IMR-90 (cell line): ENCODE measurements around the gene CECR2. TPM values are rescaled to one million over a fixed set of nuclear protein-coding genes. Genes with fewer than 3 reads are reported as not detected.

ENCODE experiments used
- ATAC-seq: fragments of 200-7000 bp; cut with Tn5 transposase; 2 replicates; pipeline ENCODE4 v1.9.1; 2020; ENCODE audit warnings: low read depth, mild to moderate bottlenecking, moderate library complexity
- BruUV-seq: library from RNA; stranded (reverse); fragments of 400-500 nt; replicated peaks from 2 replicates; lab custom pipeline; 2021; lab: Mats Ljungman, UMichigan
- CTCF ChIA-PET: fragments of 300-600 bp; formaldehyde crosslinking; extraction: SDS; loops from one replicate; lab custom pipeline; 2021; ENCODE audit warnings: antibody characterized with exemption; lab: Yijun Ruan, JAX
- POLR2A ChIA-PET: fragments of 300-600 bp; sonication (Branson Sonifier 250); formaldehyde crosslinking; loops from one replicate; lab custom pipeline; 2022; ENCODE audit warnings: antibody characterized with exemption; ENCODE audit not compliant: unreplicated experiment; lab: Charles Lee
- DNase-seq: peaks from one replicate; pipeline ENCODE4 v3.0.0; 2013
- H2AFZ ChIP-seq: replicated peaks from 2 replicates; pipeline ENCODE3; 2013; ENCODE audit warnings: low read length, mild to moderate bottlenecking; ENCODE audit not compliant: poor library complexity
- H2AK5ac ChIP-seq: 2 replicates; pipeline ENCODE4 v1.6.1; 2013; ENCODE audit warnings: low read depth, low read length, inconsistent platforms
- H2AK9ac ChIP-seq: replicated peaks from 2 replicates; pipeline ENCODE3; 2013; ENCODE audit warnings: mild to moderate bottlenecking, low read depth, low read length, moderate library complexity; ENCODE audit not compliant: poor library complexity
- H2BK120ac ChIP-seq: 2 replicates; pipeline ENCODE4 v1.6.1; 2013; ENCODE audit warnings: low read depth, low read length, inconsistent platforms
- H2BK15ac ChIP-seq: 3 replicates; pipeline ENCODE4 v1.6.1; 2013; ENCODE audit warnings: low read depth, low read length, inconsistent platforms
- H2BK20ac ChIP-seq: 2 replicates; pipeline ENCODE4 v1.6.1; 2013; ENCODE audit warnings: low read depth, mild to moderate bottlenecking, inconsistent platforms, low read length, moderate library complexity
- H2BK5ac ChIP-seq: 2 replicates; pipeline ENCODE4 v1.6.1; 2013; ENCODE audit warnings: mild to moderate bottlenecking, low read depth, low read length, inconsistent platforms; ENCODE audit not compliant: poor library complexity, severe bottlenecking
- H3K14ac ChIP-seq: replicated peaks from 2 replicates; pipeline ENCODE4 v1.6.1; 2013; ENCODE audit warnings: low read depth, low read length, inconsistent platforms
- H3K18ac ChIP-seq: 2 replicates; pipeline ENCODE4 v1.6.1; 2013; ENCODE audit warnings: low read depth, low read length, control low read depth
- H3K23ac ChIP-seq: 2 replicates; pipeline ENCODE4 v1.6.1; 2013; ENCODE audit warnings: low read depth, low read length, inconsistent platforms
- H3K27ac ChIP-seq: 2 replicates; pipeline ENCODE4 v1.5.1; 2013; ENCODE audit warnings: mild to moderate bottlenecking, control low read depth, low read length; ENCODE audit not compliant: insufficient read depth
- H3K27me3 ChIP-seq: 2 replicates; pipeline ENCODE4 v1.6.1; 2013; ENCODE audit warnings: low read length; ENCODE audit not compliant: control insufficient read depth, insufficient read depth
- H3K36me3 ChIP-seq: 2 replicates; pipeline ENCODE4 v1.6.1; 2013; ENCODE audit warnings: low read length, mixed read lengths; ENCODE audit not compliant: control insufficient read depth, insufficient read depth
- H3K4ac ChIP-seq: 2 replicates; pipeline ENCODE4 v1.6.1; 2013; ENCODE audit warnings: low read depth, low read length, inconsistent platforms
- H3K4me1 ChIP-seq: 2 replicates; pipeline ENCODE4 v1.6.1; 2013; ENCODE audit warnings: low read length, mixed read lengths; ENCODE audit not compliant: control insufficient read depth, insufficient read depth
- H3K4me2 ChIP-seq: 2 replicates; pipeline ENCODE4 v1.6.1; 2013; ENCODE audit warnings: low read depth, mild to moderate bottlenecking, control low read depth, low read length, moderate library complexity
- H3K4me3 ChIP-seq: 2 replicates; pipeline ENCODE4 v1.5.1; 2013; ENCODE audit warnings: low read depth, mild to moderate bottlenecking, control low read depth, low read length, moderate library complexity; ENCODE audit not compliant: insufficient read depth
- H3K56ac ChIP-seq: 2 replicates; pipeline ENCODE4 v1.6.1; 2013; ENCODE audit warnings: low read length, inconsistent platforms; ENCODE audit not compliant: insufficient read depth; ENCODE audit errors: extremely low read depth
- H3K79me1 ChIP-seq, 2 experiments: 2 replicates each; pipeline ENCODE4 v1.6.1; 2013; ENCODE audit warnings: low read length in 2 of 2, inconsistent platforms in 1 of 2, low read depth in 1 of 2
- H3K9ac ChIP-seq: 2 replicates; pipeline ENCODE4 v1.6.1; 2013; ENCODE audit warnings: low read depth, low read length, control low read depth
- H3K9me1 ChIP-seq: 2 replicates; pipeline ENCODE4 v1.6.1; 2013; ENCODE audit warnings: low read length, inconsistent platforms; ENCODE audit not compliant: insufficient read depth
- H3K9me3 ChIP-seq: 2 replicates; pipeline ENCODE4 v1.6.1; 2013; ENCODE audit warnings: low read length; ENCODE audit not compliant: control insufficient read depth, insufficient read depth
- H4K20me1 ChIP-seq: 2 replicates; pipeline ENCODE4 v1.6.1; 2013; ENCODE audit warnings: low read length, inconsistent platforms; ENCODE audit not compliant: insufficient read depth
- H4K5ac ChIP-seq: 2 replicates; pipeline ENCODE4 v1.6.1; 2013; ENCODE audit warnings: mild to moderate bottlenecking, low read depth, low read length, control low read depth
- H4K8ac ChIP-seq, 2 experiments: 2 replicates each; pipeline ENCODE4 v1.6.1; 2013; ENCODE audit warnings: low read depth in 2 of 2, low read length in 2 of 2, control low read depth in 1 of 2, inconsistent platforms in 1 of 2
- H4K91ac ChIP-seq: 2 replicates; pipeline ENCODE4 v1.6.1; 2013; ENCODE audit warnings: low read depth, low read length, inconsistent platforms; ENCODE audit not compliant: insufficient read depth
- BHLHE40 ChIP-seq: fragments of 150-350 bp; IDR thresholded peaks from 2 replicates; pipeline ENCODE4 v1.6.1; 2016; ENCODE audit warnings: mild to moderate bottlenecking, low read depth, low read length
- CEBPB ChIP-seq: IDR thresholded peaks from 2 replicates; pipeline ENCODE4 v1.6.1; 2012; ENCODE audit warnings: low read depth, low read length, improper control_type of control experiment
- CHD1 ChIP-seq: IDR thresholded peaks from 2 replicates; pipeline ENCODE4 v1.6.1; 2012; ENCODE audit warnings: low read depth, low read length, improper control_type of control experiment
- CTCF ChIP-seq: conservative IDR thresholded peaks from 2 replicates; pipeline ENCODE4 v1.5.1; 2012; ENCODE audit warnings: mild to moderate bottlenecking, low read depth, low read length, improper control_type of control experiment
- ELK1 ChIP-seq: fragments of 150-350 bp; IDR thresholded peaks from 2 replicates; pipeline ENCODE4 v1.6.1; 2016; ENCODE audit warnings: low read depth, mild to moderate bottlenecking, low read length, moderate library complexity, borderline replicate concordance
- FOS ChIP-seq: fragments of 150-350 bp; IDR thresholded peaks from 2 replicates; pipeline ENCODE4 v1.6.1; 2016; ENCODE audit warnings: low read depth, low read length
- MAFK ChIP-seq: IDR thresholded peaks from 2 replicates; pipeline ENCODE4 v1.6.1; 2012; ENCODE audit warnings: low read depth, low read length, improper control_type of control experiment
- MAZ ChIP-seq: IDR thresholded peaks from 2 replicates; pipeline ENCODE4 v1.6.1; 2012; ENCODE audit warnings: low read depth, mild to moderate bottlenecking, low read length, improper control_type of control experiment, moderate library complexity, borderline replicate concordance
- MXI1 ChIP-seq: IDR thresholded peaks from 2 replicates; pipeline ENCODE4 v1.6.1; 2012; ENCODE audit warnings: low read depth, mild to moderate bottlenecking, low read length, moderate library complexity, borderline replicate concordance
- NFE2L2 ChIP-seq: fragments of 150-350 bp; IDR thresholded peaks from 2 replicates; pipeline ENCODE4 v1.6.1; 2016; ENCODE audit warnings: low read depth, mild to moderate bottlenecking, low read length
- POLR2A ChIP-seq: IDR thresholded peaks from 2 replicates; pipeline ENCODE4 v1.6.1; 2012; ENCODE audit warnings: mild to moderate bottlenecking, low read depth, low read length
- RAD21 ChIP-seq: IDR thresholded peaks from 2 replicates; pipeline ENCODE4 v1.6.1; 2012; ENCODE audit warnings: low read length, improper control_type of control experiment
- RCOR1 ChIP-seq: IDR thresholded peaks from 2 replicates; pipeline ENCODE4 v1.6.1; 2012; ENCODE audit warnings: mild to moderate bottlenecking, low read length, improper control_type of control experiment; ENCODE audit not compliant: insufficient replicate concordance
- RFX5 ChIP-seq: IDR thresholded peaks from 2 replicates; pipeline ENCODE4 v1.8.0; 2012; ENCODE audit warnings: low read depth, mild to moderate bottlenecking, low read length, moderate library complexity
- SMC3 ChIP-seq: fragments of 150-350 bp; IDR thresholded peaks from 2 replicates; pipeline ENCODE4 v1.6.1; 2016; ENCODE audit warnings: low read depth, mild to moderate bottlenecking, antibody characterized with exemption, low read length, moderate library complexity
- USF2 ChIP-seq: fragments of 150-350 bp; IDR thresholded peaks from 2 replicates; pipeline ENCODE4 v1.6.1; 2017; ENCODE audit warnings: mild to moderate bottlenecking, antibody characterized with exemption, low read length, low read depth
- WGBS, 2 experiments: methylation state at CpG; one replicate each; pipeline versions ENCODE4 v1.1.5 to v1.1.7; 2013; ENCODE audit warnings: missing lambda C conversion rate in 2 of 2; ENCODE audit not compliant: insufficient read length in 1 of 2; ENCODE audit errors: extremely low coverage in 2 of 2; 5-methylcytosine and 5-hydroxymethylcytosine counted together
- dilution Hi-C: fragments of 300-500 bp; cut with HindIII; formaldehyde crosslinking; loops from one replicate; pipeline ENCODE4 v1.14.3; 2018; ENCODE audit warnings: low sequenced_read_pairs; ENCODE audit not compliant: unreplicated experiment
- in situ Hi-C: fragments of 300-500 bp; cut with MboI; formaldehyde crosslinking; loops from 3 replicates; pipeline ENCODE4 v1.14.3; 2019; ENCODE audit warnings: low sequenced_read_pairs, inconsistent platforms, mixed read lengths
- intact Hi-C: fragments of 100-400 bp; cut with micrococcal nuclease; formaldehyde crosslinking; loops from 2 replicates; pipeline ENCODE4 v1.10.0; 2022
- polyA plus RNA-seq, 3 experiments: library from polyadenylated mRNA; depleted of rRNA; stranded (reverse); fragments of >200 nt; gene quantifications; 2 replicates each; pipeline ENCODE4 v1.2.3, GENCODE V29; 2012; ENCODE audit warnings: low replicate concordance in 1 of 3
- total RNA-seq: library from RNA; depleted of rRNA; stranded (reverse); fragments of >200 nt; gene quantifications from 2 replicates; pipeline ENCODE4 v1.2.3, GENCODE V29; 2012

CECR2 gene
- total and polyA plus RNA-seq, 2 of the 4 experiments (the other 2 are of a cell fraction), result under 0.01 TPM; not detected in 1

GRCh38 chr22:17387356-17387755 lies 18.1 kb downstream of the CECR2 start:
- Histone ChIP-seq H3K9ac (no peak overlapping the region), H4K5ac (no peak overlapping the region), H3K23ac (no peak overlapping the region), H2AK9ac (no peak overlapping the region), H2BK20ac (no peak overlapping the region), H3K27me3 (no peaks in the 10 kb centered on the region), H3K27ac (no peak overlapping the region), H2BK120ac (no peak overlapping the region), H3K9me1 (no peaks in the 10 kb centered on the region), H3K4me1 (no peaks in the 10 kb centered on the region), H2BK5ac (no peak overlapping the region), H2AFZ (no peak overlapping the region), H4K91ac (no peak overlapping the region), H4K8ac (no peak overlapping the region), H3K9me3 (no peaks in the 10 kb centered on the region), H2BK15ac (no peak overlapping the region), H3K56ac (no peak overlapping the region), H3K14ac (no peak overlapping the region), H3K4me3 (no peak overlapping the region), H3K79me1 (no peaks in the 10 kb centered on the region), H2AK5ac (no peak overlapping the region), H3K18ac (no peak overlapping the region), H3K4me2 (no peak overlapping the region), H3K36me3 (no peaks in the 10 kb centered on the region), H4K20me1 (no peaks in the 10 kb centered on the region), H3K4ac (no peak overlapping the region)
- BruUV-seq, result no TSS peak
- dilution Hi-C loops (no loop called here), intact Hi-C loops (loop anchor here (5.0 kb wide), 1 partner anchor 50 kb away; no protein-coding TSS in a partner anchor), in situ Hi-C loops (no loop called here)
- POLR2A ChIA-PET, result interaction anchor here (0.6 kb wide), 1 partner anchor 11 kb away, joined by 3 read pairs; no protein-coding TSS in a partner anchor
- 50% methylated on average over 3 of the region's 9 CpGs; no CpG with 5 or more reads in 1 of the 2 experiments for WGBS, 2 experiments
- no peak for TF ChIP-seq FOS
- TF ChIP-seq RCOR1, result no peak
- no peak for TF ChIP-seq ELK1
- no peak for TF ChIP-seq SMC3
- no peak for TF ChIP-seq CHD1
- no peak for TF ChIP-seq RAD21
- TF ChIP-seq RFX5, result no peak
- TF ChIP-seq CEBPB, result no peak
- TF ChIP-seq BHLHE40, result no peak
- no peak for TF ChIP-seq MXI1
- TF ChIP-seq NFE2L2, result no peak
- TF ChIP-seq CTCF, result no peak
- TF ChIP-seq USF2, result no peak
- TF ChIP-seq MAFK, result no peak
- no peak for TF ChIP-seq POLR2A
- TF ChIP-seq MAZ, result no peak
- CTCF ChIA-PET, result no interaction called here
- ATAC-seq (no peak), DNase-seq (no peak)
